H1 (cell line): ENCODE results near the gene LTBR. TPM values are rescaled to one million over a fixed set of nuclear protein-coding genes. Genes with fewer than 3 reads are reported as not detected.

Source experiments
- CTCF ChIA-PET: fragments of 300-600 bp; sonication (Branson Sonifier 250); formaldehyde crosslinking; loops from one replicate; lab custom pipeline; 2021; ENCODE audit not compliant: partially characterized antibody; lab: Charles Lee
- POLR2A ChIA-PET: fragments of 300-600 bp; sonication (Branson Sonifier 250); formaldehyde crosslinking; loops from one replicate; lab custom pipeline; 2021; ENCODE audit warnings: inconsistent platforms; ENCODE audit not compliant: partially characterized antibody; lab: Charles Lee
- DNase-seq, 2 experiments: peaks; one replicate each; pipeline versions ENCODE4 v3.0.0 to v3.0.0-alpha.2; 2010 to 2022; ENCODE audit warnings: low spot score in 2 of 2, low read depth in 1 of 2, mixed read lengths in 1 of 2
- FAIRE-seq: peaks from 2 replicates; lab custom pipeline; 2011; peaks lifted over from hg19 to GRCh38; lab: Jason Lieb, UNC
- H2AFZ ChIP-seq: 2 replicates; pipeline ENCODE4 v1.8.1; 2012; ENCODE audit warnings: low read length, inconsistent platforms
- H2AK5ac ChIP-seq: 2 replicates; pipeline ENCODE4 v1.6.1; 2013; ENCODE audit warnings: low read depth, low read length
- H2BK120ac ChIP-seq: replicated peaks from 2 replicates; pipeline ENCODE3; 2013; ENCODE audit warnings: low read depth, low read length, inconsistent platforms
- H2BK12ac ChIP-seq: 2 replicates; pipeline ENCODE4 v1.6.1; 2013; ENCODE audit warnings: low read depth, low read length
- H2BK15ac ChIP-seq: 2 replicates; pipeline ENCODE4 v1.6.1; 2013; ENCODE audit warnings: low read length
- H2BK20ac ChIP-seq: 2 replicates; pipeline ENCODE4 v1.6.1; 2013; ENCODE audit warnings: low read length
- H2BK5ac ChIP-seq: 2 replicates; pipeline ENCODE4 v1.6.1; 2013; ENCODE audit warnings: low read depth, low read length
- H3K14ac ChIP-seq: 2 replicates; pipeline ENCODE4 v1.6.1; 2013; ENCODE audit warnings: inconsistent platforms; ENCODE audit not compliant: insufficient read length
- H3K18ac ChIP-seq: 2 replicates; pipeline ENCODE4 v1.6.1; 2013; ENCODE audit warnings: low read length; ENCODE audit errors: extremely low read depth
- H3K23ac ChIP-seq: 2 replicates; pipeline ENCODE4 v1.6.1; 2013; ENCODE audit warnings: inconsistent platforms; ENCODE audit not compliant: insufficient read length
- H3K23me2 ChIP-seq: 2 replicates; pipeline ENCODE4 v1.6.1; 2013; ENCODE audit warnings: low read depth, low read length
- H3K27ac ChIP-seq: 2 replicates; pipeline ENCODE4 v1.6.1; 2011; ENCODE audit warnings: low read depth, low read length, inconsistent platforms
- H3K27me3 ChIP-seq, 4 experiments: replicated peaks in 1 of 4; 1 replicate in 1 of 4; 2 replicates in 3 of 4; pipeline versions ENCODE4 v1.6.1 to v1.8.1; 2011 to 2013; ENCODE audit warnings: low read length in 3 of 4, mild to moderate bottlenecking in 3 of 4, inconsistent platforms in 2 of 4, mixed read lengths in 2 of 4, moderate library complexity in 1 of 4; ENCODE audit not compliant: control insufficient read depth in 3 of 4, insufficient read depth in 3 of 4; ENCODE audit errors: extremely low read depth in 1 of 4
- H3K36me3 ChIP-seq, 4 experiments: 2 replicates each; pipeline versions ENCODE4 v1.6.1 to v1.8.1; 2011 to 2013; ENCODE audit warnings: mild to moderate bottlenecking in 4 of 4, low read length in 3 of 4, moderate library complexity in 2 of 4, control low read depth in 1 of 4, inconsistent platforms in 1 of 4; ENCODE audit not compliant: insufficient read depth in 4 of 4, control insufficient read depth in 2 of 4
- H3K4ac ChIP-seq: replicated peaks from 2 replicates; pipeline ENCODE3; 2013; ENCODE audit warnings: low read length, low read depth, mixed read lengths, inconsistent platforms; ENCODE audit not compliant: insufficient read length
- H3K4me1 ChIP-seq, 4 experiments: replicated peaks in 1 of 4; 1 replicate in 1 of 4; 2 replicates in 3 of 4; pipeline versions ENCODE4 v1.6.1 to v1.8.1; 2011 to 2013; ENCODE audit warnings: low read length in 3 of 4, inconsistent platforms in 2 of 4, mixed read lengths in 1 of 4; ENCODE audit not compliant: insufficient read depth in 4 of 4, control insufficient read depth in 3 of 4
- H3K4me2 ChIP-seq, 2 experiments: 2 replicates each; pipeline versions ENCODE4 v1.6.1 to v1.8.1; 2011 to 2013; ENCODE audit warnings: low read depth in 2 of 2, low read length in 2 of 2, control low read depth in 1 of 2, inconsistent platforms in 1 of 2, mild to moderate bottlenecking in 1 of 2; ENCODE audit not compliant: insufficient read depth in 1 of 2
- H3K4me3 ChIP-seq, 4 experiments: fragments of 200-600, 300-600 bp in 1 of 4; sonication (generic), shearing (Covaris generic), sonication (Bioruptor Twin) in 1 of 4; 2 replicates each; pipeline versions ENCODE4 v1.5.1 to v1.8.1; 2011 to 2016; ENCODE audit warnings: low read length in 4 of 4, low read depth in 3 of 4, control low read depth in 2 of 4, inconsistent platforms in 2 of 4, mild to moderate bottlenecking in 2 of 4, mixed read lengths in 1 of 4, moderate library complexity in 1 of 4; ENCODE audit not compliant: insufficient read depth in 2 of 4; ENCODE audit errors: extremely low read depth in 1 of 4
- H3K56ac ChIP-seq: replicated peaks from 2 replicates; pipeline ENCODE3; 2013; ENCODE audit warnings: low read depth, mild to moderate bottlenecking, mixed read lengths, low read length, inconsistent platforms; ENCODE audit not compliant: insufficient read length
- H3K79me1 ChIP-seq: 2 replicates; pipeline ENCODE4 v1.6.1; 2013; ENCODE audit warnings: low read depth, low read length, control low read depth
- H3K79me2 ChIP-seq, 2 experiments: 2 replicates each; pipeline versions ENCODE4 v1.6.1 to v1.8.1; 2012 to 2013; ENCODE audit warnings: low read length in 2 of 2, mild to moderate bottlenecking in 2 of 2, inconsistent platforms in 1 of 2; ENCODE audit not compliant: insufficient read depth in 2 of 2, control insufficient read depth in 1 of 2
- H3K9ac ChIP-seq, 4 experiments: replicated peaks in 1 of 4; 1 replicate in 1 of 4; 2 replicates in 3 of 4; pipeline versions ENCODE4 v1.6.1 to v1.8.1; 2011 to 2013; ENCODE audit warnings: low read depth in 3 of 4, low read length in 3 of 4, control low read depth in 2 of 4, mild to moderate bottlenecking in 2 of 4, moderate library complexity in 2 of 4, inconsistent platforms in 1 of 4; ENCODE audit errors: extremely low read depth in 1 of 4
- H3K9me3 ChIP-seq, 2 experiments: 2 replicates each; pipeline versions ENCODE4 v1.6.1 to v1.8.1; 2012 to 2013; ENCODE audit warnings: mild to moderate bottlenecking in 2 of 2, moderate library complexity in 2 of 2, control low read depth in 1 of 2, inconsistent platforms in 1 of 2, low read depth in 1 of 2, low read length in 1 of 2, mixed read lengths in 1 of 2; ENCODE audit not compliant: insufficient read depth in 2 of 2
- H4K20me1 ChIP-seq, 2 experiments: replicated peaks in 1 of 2; 2 replicates each; pipeline versions ENCODE3 to v1.8.1; 2011 to 2013; ENCODE audit warnings: inconsistent platforms in 2 of 2, low read length in 2 of 2, mild to moderate bottlenecking in 1 of 2; ENCODE audit not compliant: insufficient read depth in 2 of 2, control insufficient read depth in 1 of 2
- H4K5ac ChIP-seq: 2 replicates; pipeline ENCODE4 v1.6.1; 2013; ENCODE audit warnings: low read length, low read depth, mixed read lengths, inconsistent platforms; ENCODE audit not compliant: insufficient read length
- H4K8ac ChIP-seq: 2 replicates; pipeline ENCODE4 v1.8.0; 2013; ENCODE audit warnings: mild to moderate bottlenecking, moderate library complexity, low read length, inconsistent platforms; ENCODE audit not compliant: insufficient read depth; ENCODE audit errors: extremely low read depth
- H4K91ac ChIP-seq: replicated peaks from 2 replicates; pipeline ENCODE3; 2013; ENCODE audit warnings: low read length, mixed read lengths, inconsistent platforms; ENCODE audit not compliant: insufficient read length
- ASH2L ChIP-seq: fragments of 200-600, 300-600 bp; sonication (generic); IDR thresholded peaks from one replicate; pipeline ENCODE4 v1.7.1; 2017; ENCODE audit warnings: low read length
- GTF2F1 ChIP-seq: IDR thresholded peaks from 2 replicates; pipeline ENCODE4 v1.6.1; 2012; ENCODE audit warnings: low read depth, low read length, improper control_type of control experiment, borderline replicate concordance
- HDAC2 ChIP-seq, 2 experiments: fragments of 300-600 bp in 1 of 2; sonication (generic) in 1 of 2; IDR thresholded peaks; 2 replicates each; pipeline ENCODE4 v1.6.1; 2011 to 2012; ENCODE audit warnings: low read depth in 2 of 2, low read length in 2 of 2, mild to moderate bottlenecking in 2 of 2, moderate library complexity in 2 of 2, borderline replicate concordance in 1 of 2, inconsistent platforms in 1 of 2
- MAX ChIP-seq: IDR thresholded peaks from 2 replicates; pipeline ENCODE4 v1.6.1; 2012; ENCODE audit warnings: inconsistent platforms
- NRF1 ChIP-seq: IDR thresholded peaks from 2 replicates; pipeline ENCODE4 v1.6.1; 2011; ENCODE audit warnings: mild to moderate bottlenecking, low read depth, low read length, improper control_type of control experiment
- POLR2AphosphoS5 ChIP-seq: IDR thresholded peaks from 2 replicates; pipeline ENCODE4 v1.6.1; 2011; ENCODE audit warnings: low read depth, low read length
- RFX5 ChIP-seq: IDR thresholded peaks from 2 replicates; pipeline ENCODE4 v1.6.1; 2011; ENCODE audit warnings: low read depth, low read length, improper control_type of control experiment, borderline replicate concordance
- SIX5 ChIP-seq: IDR thresholded peaks from 2 replicates; pipeline ENCODE4 v1.6.1; 2011; ENCODE audit warnings: mild to moderate bottlenecking, low read depth, low read length
- SUZ12 ChIP-seq: fragments of 200-600 bp; sonication (generic); IDR thresholded peaks from 2 replicates; pipeline ENCODE4 v1.6.1; 2012; ENCODE audit warnings: mild to moderate bottlenecking, inconsistent platforms, low read length, moderate library complexity, mixed read lengths
- WGBS, 2 experiments: shearing (Covaris generic) in 1 of 2; methylation state at CpG; one replicate each; pipeline versions ENCODE4 v1.1.6 to v1.1.7; 2013 to 2015; ENCODE audit warnings: low lambda C conversion rate in 2 of 2, mixed read lengths in 2 of 2, inconsistent platforms in 1 of 2, low coverage in 1 of 2, missing lambda C conversion rate in 1 of 2; ENCODE audit not compliant: insufficient replicate concordance in 2 of 2, insufficient coverage in 1 of 2, insufficient read length in 1 of 2; ENCODE audit errors: extremely low coverage in 1 of 2, missing lambda C conversion rate in 1 of 2; 5-methylcytosine and 5-hydroxymethylcytosine counted together
- polyA plus RNA-seq, 7 experiments: library from polyadenylated mRNA; depleted of rRNA in 3 of 7; stranded (reverse) in 5 of 7; unstranded in 2 of 7; fragments of >200 nt in 5 of 7; fragments of 200-250 nt in 2 of 7; gene quantifications; 1 replicate in 5 of 7; 2 replicates in 1 of 7; 4 replicates in 1 of 7; pipeline versions ENCODE4 v1.2.1 to v1.2.3, GENCODE V29; 2011 to 2013; ENCODE audit warnings: missing spikeins in 2 of 7, mixed read lengths in 2 of 7
- total RNA-seq: library from RNA; stranded (reverse); fragmentation: NEBNext Ultra II Directional; extraction: Animal tissue kit (Norgen Biotek cat#: 25700); gene quantifications from 2 replicates; pipeline ENCODE4 v1.2.1, GENCODE V29; 2021
- TF ChIP-seq, protein P1 (sequence below): IDR thresholded peaks from 2 replicates; pipeline ENCODE4 v1.6.1; 2012; ENCODE audit warnings: inconsistent platforms

The LTBR gene
- total and polyA plus RNA-seq, 2 of the 8 experiments (the other 6 are each of a cell fraction or from before 2014, with no cell fraction given): 5.1 to 6.3 TPM

DNA sequence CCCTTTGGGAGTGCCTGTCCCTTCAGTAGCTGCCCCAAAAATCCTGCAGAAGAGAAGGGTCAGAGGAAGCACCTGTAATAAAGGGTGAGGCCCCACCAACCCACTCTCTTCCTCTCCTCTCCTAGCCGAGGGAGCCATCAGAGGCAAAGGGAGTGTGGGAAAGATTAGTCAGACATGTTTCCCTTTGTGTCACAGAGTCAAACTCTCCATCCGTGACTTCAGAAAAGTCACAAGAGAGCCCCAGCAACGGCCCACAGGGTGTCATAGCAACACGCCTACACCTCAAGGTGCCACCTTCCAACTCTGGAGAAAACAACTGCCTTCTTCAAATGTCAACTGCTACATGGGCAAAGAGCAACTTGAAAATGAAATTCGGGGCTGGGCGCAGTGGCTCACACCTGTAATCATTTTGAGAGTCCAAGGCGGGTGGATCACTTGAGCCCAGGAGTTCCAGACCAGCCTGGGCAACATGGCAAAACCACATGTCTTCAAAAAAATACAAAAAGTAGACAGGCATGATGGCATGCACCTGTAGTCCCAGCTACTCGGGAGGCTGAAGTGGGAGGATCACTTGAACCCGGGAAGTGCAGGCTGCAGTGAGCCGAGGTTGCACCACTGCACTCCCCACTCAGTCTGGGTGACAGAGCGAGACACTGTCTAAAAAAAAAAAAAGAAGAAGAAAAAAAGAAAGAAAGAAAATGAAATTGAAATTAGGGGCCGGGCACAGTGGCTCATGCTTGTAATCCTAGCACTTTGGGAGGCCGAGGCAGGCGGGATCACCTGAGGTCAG lies 43.1 kb downstream of the LTBR start:
- Histone ChIP-seq H2AFZ (no peak overlapping the region), H3K23ac (no peak overlapping the region), H3K14ac (no peak overlapping the region), H3K4me2 (no peak overlapping the region), H3K18ac (no peak overlapping the region), H2AK5ac (no peak overlapping the region), H3K4ac (no peak overlapping the region), H3K27ac (no peak overlapping the region), H2BK12ac (no peak overlapping the region), H2BK120ac (no peak overlapping the region), H3K79me2 (no peaks in the 10 kb centered on the region), H3K9ac (no peak overlapping the region), H4K5ac (no peak overlapping the region), H3K27me3 (no peaks in the 10 kb centered on the region; a peak in 1 of 7 replicates), H3K23me2 (no peaks in the 10 kb centered on the region), H3K79me1 (no peaks in the 10 kb centered on the region), H3K4me3 (no peak overlapping the region), H2BK20ac (no peak overlapping the region), H3K4me1 (peaks cover 0 to 4% (median under 1%) of the 10 kb centered on the region in 4 experiments; a peak in 2 of 7 replicates), H2BK5ac (no peak overlapping the region), H4K8ac (no peak overlapping the region; the same call in 1 of the 2 replicates), H3K9me3 (no peaks in the 10 kb centered on the region), H4K91ac (no peak overlapping the region), H3K36me3 (no peaks in the 10 kb centered on the region), H2BK15ac (no peak overlapping the region), H4K20me1 (no peaks in the 10 kb centered on the region), H3K56ac (no peak overlapping the region)
- DNase-seq (no peak), FAIRE-seq (no peak)
- TF ChIP-seq MAX: no peak
- TF ChIP-seq SIX5: no peak
- no peak for TF ChIP-seq HDAC2 (IDR thresholded peaks at IDR 0.05; ENCODE audit: borderline replicate concordance in 1 of 2, low read depth in 2 of 2, low read length in 2 of 2)
- no peak for TF ChIP-seq RFX5
- no peak for TF ChIP-seq NRF1
- no peak for TF ChIP-seq ASH2L
- no peak for TF ChIP-seq GTF2F1
- TF ChIP-seq, protein P1, sequence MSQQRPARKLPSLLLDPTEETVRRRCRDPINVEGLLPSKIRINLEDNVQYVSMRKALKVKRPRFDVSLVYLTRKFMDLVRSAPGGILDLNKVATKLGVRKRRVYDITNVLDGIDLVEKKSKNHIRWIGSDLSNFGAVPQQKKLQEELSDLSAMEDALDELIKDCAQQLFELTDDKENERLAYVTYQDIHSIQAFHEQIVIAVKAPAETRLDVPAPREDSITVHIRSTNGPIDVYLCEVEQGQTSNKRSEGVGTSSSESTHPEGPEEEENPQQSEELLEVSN: no peak
- TF ChIP-seq POLR2AphosphoS5: no peak
- no peak for TF ChIP-seq SUZ12
- 90% methylated on average over 14 of the region's 14 CpGs; no CpG with 5 or more reads in 1 of the 2 experiments for WGBS, 2 experiments
- POLR2A ChIA-PET: interaction anchor here (1.1 to 4.9 kb wide), 6 partner anchors 30 to 110 kb away, joined by 3 to 38 read pairs (median 4); partner anchors contain the start of genes GAPDH, LTBR and VAMP1
- CTCF ChIA-PET: interaction anchor here (0.7 to 7.4 kb wide), 4 partner anchors 34 to 112 kb away, joined by 5 to 202 read pairs (median 28); no protein-coding TSS in a partner anchor
